Upper lobe of right lung (tissue), 1 donor: Measurements from ENCODE around the gene ARHGAP6. TPM values are rescaled to one million over a fixed set of nuclear protein-coding genes. Genes with fewer than 3 reads are reported as not detected.
"Not testable (repeated sequence)": the region's sequence is repeated elsewhere in the genome, so short reads cannot be mapped to it uniquely, and the experiment has no call there.

Source experiments
- ATAC-seq: fragments of 200-7000 bp; cut with Tn5 transposase; one replicate; pipeline ENCODE4 v1.9.1; 2020; ENCODE audit warnings: mild to moderate bottlenecking, moderate library complexity
- DNase-seq: peaks from one replicate; pipeline ENCODE4 v3.0.0-alpha.2; 2020
- H3K27ac ChIP-seq: fragments of 200-600 bp; one replicate; pipeline ENCODE4 v1.8.0; 2022
- H3K27me3 ChIP-seq: fragments of 200-600 bp; one replicate; pipeline ENCODE4 v1.8.0; 2022; ENCODE audit warnings: mild to moderate bottlenecking
- H3K36me3 ChIP-seq: fragments of 200-600 bp; one replicate; pipeline ENCODE4 v1.8.0; 2022
- H3K4me1 ChIP-seq: fragments of 200-600 bp; one replicate; pipeline ENCODE4 v1.8.0; 2022
- H3K4me3 ChIP-seq: fragments of 200-600 bp; one replicate; pipeline ENCODE4 v1.8.0; 2022; ENCODE audit warnings: mild to moderate bottlenecking
- H3K9me3 ChIP-seq: fragments of 200-600 bp; one replicate; pipeline ENCODE4 v1.8.0; 2022
- intact Hi-C: fragments of 100-400 bp; cut with DNase I; formaldehyde crosslinking; loops from one replicate; pipeline ENCODE4 v1.11.0; 2022
- total RNA-seq: library from RNA; stranded (reverse); fragmentation: NEBNext Ultra II Directional; extraction: Animal tissue kit (Norgen Biotek cat#: 25700); gene quantifications from one replicate; pipeline ENCODE4 v1.2.1, GENCODE V29; 2021
- TF ChIP-seq, protein P1 (sequence below): fragments of 200-600 bp; IDR thresholded peaks from one replicate; pipeline ENCODE4 v1.8.0; 2022; ENCODE audit warnings: antibody characterized with exemption
- donor health status: DM: no; HTN: yes; CAD: no; lungs with severe emphysema.

ARHGAP6 gene
- total RNA-seq, 1 donor from 2014 or later = 17.1 TPM

- DNase-seq (no peak), ATAC-seq (no peak)
- intact Hi-C loops = no loop called here
- TF ChIP-seq, protein P1, sequence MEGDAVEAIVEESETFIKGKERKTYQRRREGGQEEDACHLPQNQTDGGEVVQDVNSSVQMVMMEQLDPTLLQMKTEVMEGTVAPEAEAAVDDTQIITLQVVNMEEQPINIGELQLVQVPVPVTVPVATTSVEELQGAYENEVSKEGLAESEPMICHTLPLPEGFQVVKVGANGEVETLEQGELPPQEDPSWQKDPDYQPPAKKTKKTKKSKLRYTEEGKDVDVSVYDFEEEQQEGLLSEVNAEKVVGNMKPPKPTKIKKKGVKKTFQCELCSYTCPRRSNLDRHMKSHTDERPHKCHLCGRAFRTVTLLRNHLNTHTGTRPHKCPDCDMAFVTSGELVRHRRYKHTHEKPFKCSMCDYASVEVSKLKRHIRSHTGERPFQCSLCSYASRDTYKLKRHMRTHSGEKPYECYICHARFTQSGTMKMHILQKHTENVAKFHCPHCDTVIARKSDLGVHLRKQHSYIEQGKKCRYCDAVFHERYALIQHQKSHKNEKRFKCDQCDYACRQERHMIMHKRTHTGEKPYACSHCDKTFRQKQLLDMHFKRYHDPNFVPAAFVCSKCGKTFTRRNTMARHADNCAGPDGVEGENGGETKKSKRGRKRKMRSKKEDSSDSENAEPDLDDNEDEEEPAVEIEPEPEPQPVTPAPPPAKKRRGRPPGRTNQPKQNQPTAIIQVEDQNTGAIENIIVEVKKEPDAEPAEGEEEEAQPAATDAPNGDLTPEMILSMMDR = no peak
- Histone ChIP-seq H3K27ac (no peak overlapping the region), H3K27me3 (no peaks in the 10 kb centered on the region), H3K9me3 (no peaks in the 10 kb centered on the region), H3K4me1 (no peaks in the 10 kb centered on the region), H3K4me3 (no peak overlapping the region), H3K36me3 (no peaks in the 10 kb centered on the region)
Measured at GRCh38 chrX:11504234-11504633, 161.5 kb downstream of the ARHGAP6 start.

GRCh38 chrX:11499076-11500044, 166.4 kb downstream of the ARHGAP6 start:
- H3K27ac ChIP-seq = no peak overlapping the region
- H3K4me3 ChIP-seq = no peak overlapping the region
- H3K4me1 ChIP-seq = no peaks in the 10 kb centered on the region
- no peaks in the 10 kb centered on the region for H3K27me3 ChIP-seq
- DNase-seq (no peak), ATAC-seq (no peak)
- no peaks in the 10 kb centered on the region for H3K9me3 ChIP-seq
- TF ChIP-seq, protein P1 = no peak
- no peaks in the 10 kb centered on the region for H3K36me3 ChIP-seq
- intact Hi-C loops = no loop called here

- H3K4me1 ChIP-seq, intact Hi-C loops, H3K27ac ChIP-seq, H3K36me3 ChIP-seq, DNase-seq, H3K9me3 ChIP-seq, H3K27me3 ChIP-seq, H3K4me3 ChIP-seq, ATAC-seq: not testable (repeated sequence)
Measured at GRCh38 chrX:11491375-11491774, 174.3 kb downstream of the ARHGAP6 start.

- Histone ChIP-seq H3K27me3 (no peaks in the 10 kb centered on the region), H3K4me3 (no peak overlapping the region), H3K36me3 (no peaks in the 10 kb centered on the region), H3K9me3 (no peaks in the 10 kb centered on the region), H3K27ac (no peak overlapping the region), H3K4me1 (no peaks in the 10 kb centered on the region)
- no peak for DNase-seq
- intact Hi-C loops = no loop called here
- ATAC-seq = no peak
- TF ChIP-seq, protein P1 = no peak
Measured at GRCh38 chrX:11484290-11484689, 181.4 kb downstream of the ARHGAP6 start.

- DNase-seq = no peak
- Histone ChIP-seq H3K9me3 (no peaks in the 10 kb centered on the region), H3K27me3 (no peaks in the 10 kb centered on the region), H3K4me1 (no peaks in the 10 kb centered on the region), H3K36me3 (no peaks in the 10 kb centered on the region), H3K27ac (no peak overlapping the region), H3K4me3 (no peak overlapping the region)
- intact Hi-C loops = no loop called here
- TF ChIP-seq, protein P1 = no peak
- ATAC-seq = no peak
Measured at GRCh38 chrX:11481035-11481434, 184.7 kb downstream of the ARHGAP6 start.

GRCh38 chrX:11480626-11481025, 185.1 kb downstream of the ARHGAP6 start:
- no peaks in the 10 kb centered on the region for H3K27me3 ChIP-seq
- H3K9me3 ChIP-seq = no peaks in the 10 kb centered on the region
- no peak overlapping the region for H3K27ac ChIP-seq
- ATAC-seq (no peak), DNase-seq (no peak)
- H3K36me3 ChIP-seq = no peaks in the 10 kb centered on the region
- no peaks in the 10 kb centered on the region for H3K4me1 ChIP-seq
- no peak overlapping the region for H3K4me3 ChIP-seq
- TF ChIP-seq, protein P1 = no peak
- intact Hi-C loops = no loop called here
